Neural progenitor cell (in vitro differentiated cells): ENCODE measurements around the gene SPIRE2. TPM values are rescaled to one million over a fixed set of nuclear protein-coding genes. Genes with fewer than 3 reads are reported as not detected.

Experiments
- DNase-seq: peaks from one replicate; pipeline ENCODE4 v3.0.0-alpha.2; 2016; ENCODE audit warnings: low spot score
- H2AFZ ChIP-seq: fragments of 200-600 bp; sonication (generic); replicated peaks from 2 replicates; pipeline ENCODE4 v1.6.1; 2016; ENCODE audit warnings: antibody characterized with exemption
- H3F3A ChIP-seq: fragments of 200-600 bp; sonication (generic); 2 replicates; pipeline ENCODE4 v1.6.1; 2016; ENCODE audit warnings: antibody characterized with exemption, low read depth
- H3K27ac ChIP-seq: fragments of 200-600 bp; sonication (generic); 2 replicates; pipeline ENCODE4 v1.5.1; 2016; ENCODE audit warnings: mild to moderate bottlenecking
- H3K27me3 ChIP-seq: fragments of 200-600 bp; sonication (generic); 2 replicates; pipeline ENCODE4 v1.6.1; 2016; ENCODE audit warnings: mild to moderate bottlenecking, moderate library complexity
- H3K36me3 ChIP-seq: fragments of 200-600 bp; sonication (generic); 2 replicates; pipeline ENCODE4 v1.5.1; 2016
- H3K4me1 ChIP-seq: fragments of 200-600 bp; sonication (generic); 2 replicates; pipeline ENCODE4 v1.6.1; 2016; ENCODE audit warnings: mixed run types
- H3K4me2 ChIP-seq: fragments of 200-600 bp; sonication (generic); 2 replicates; pipeline ENCODE4 v1.6.1; 2016
- H3K4me3 ChIP-seq: fragments of 200-600 bp; sonication (generic); 2 replicates; pipeline ENCODE4 v1.5.1; 2016
- H3K79me2 ChIP-seq: fragments of 200-600 bp; sonication (generic); 2 replicates; pipeline ENCODE4 v1.6.1; 2016; ENCODE audit warnings: low read depth
- H3K9ac ChIP-seq: fragments of 200-600 bp; sonication (generic); 2 replicates; pipeline ENCODE4 v1.6.1; 2016
- H3K9me3 ChIP-seq: fragments of 200-600 bp; sonication (generic); 2 replicates; pipeline ENCODE4 v1.5.1; 2016; ENCODE audit warnings: low read depth
- H4K20me1 ChIP-seq: fragments of 200-600 bp; sonication (generic); 2 replicates; pipeline ENCODE4 v1.6.1; 2016; ENCODE audit warnings: low read depth
- H3K27ac Mint-ChIP-seq: 3 replicates; pipeline ENCODE4 v1.8.0; 2021; ENCODE audit warnings: mixed read lengths
- H3K27me3 Mint-ChIP-seq: 2 replicates; pipeline ENCODE4 v1.8.0; 2022; ENCODE audit warnings: low read depth, mild to moderate bottlenecking, inconsistent platforms, moderate library complexity, mixed read lengths; ENCODE audit not compliant: insufficient read depth
- H3K36me3 Mint-ChIP-seq: 3 replicates; pipeline ENCODE4 v1.8.0; 2021; ENCODE audit warnings: mixed read lengths
- H3K4me1 Mint-ChIP-seq: 3 replicates; pipeline ENCODE4 v1.8.0; 2021; ENCODE audit warnings: mixed read lengths
- H3K4me3 Mint-ChIP-seq: 3 replicates; pipeline ENCODE4 v1.8.0; 2021; ENCODE audit warnings: mild to moderate bottlenecking, moderate library complexity, mixed read lengths
- H3K9me3 Mint-ChIP-seq: 3 replicates; pipeline ENCODE4 v1.8.0; 2020; ENCODE audit warnings: mixed read lengths
- EZH2 ChIP-seq: fragments of 200-600 bp; sonication (generic); IDR thresholded peaks from 2 replicates; pipeline ENCODE4 v1.6.1; 2017; ENCODE audit warnings: antibody characterized with exemption, mild to moderate bottlenecking, moderate library complexity
- EZH2phosphoT487 ChIP-seq: fragments of 200-600 bp; sonication (generic); IDR thresholded peaks from 2 replicates; pipeline ENCODE4 v1.6.1; 2017; ENCODE audit warnings: antibody characterized with exemption
- total RNA-seq: library from RNA; depleted of rRNA; stranded (reverse); fragments of >200 nt; gene quantifications from 2 replicates; pipeline ENCODE4 v1.2.3, GENCODE V29; 2015; ENCODE audit warnings: low replicate concordance
- TF ChIP-seq, protein P1 (sequence below): fragments of 200-600 bp; sonication (generic); IDR thresholded peaks from 2 replicates; pipeline ENCODE4 v1.5.1; 2017; ENCODE audit warnings: antibody characterized with exemption, mild to moderate bottlenecking

The SPIRE2 gene
- total RNA-seq, 1 donor from 2014 or later = 6.5 TPM

- Histone ChIP-seq H3K9me3 (no peaks in the 10 kb centered on the region), H3K4me3 (no peak overlapping the region), H3K36me3 (no peaks in the 10 kb centered on the region), H3K27ac (no peak overlapping the region), H3K4me1 (no peaks in the 10 kb centered on the region), H3K79me2 (no peaks in the 10 kb centered on the region), H4K20me1 (no peaks in the 10 kb centered on the region), H3K27me3 (no peaks in the 10 kb centered on the region), H3K9ac (no peak overlapping the region), H2AFZ (no peak overlapping the region), H3K4me2 (no peak overlapping the region), H3F3A (no peaks in the 10 kb centered on the region)
- no peak overlapping the region for H3K27ac Mint-ChIP-seq
- peaks cover 6% of the 10 kb centered on the region for H3K4me1 Mint-ChIP-seq
- peaks cover 7% of the 10 kb centered on the region for H3K27me3 Mint-ChIP-seq
- no peaks in the 10 kb centered on the region for H3K9me3 Mint-ChIP-seq
- peaks cover 2% of the 10 kb centered on the region for H3K36me3 Mint-ChIP-seq
- TF ChIP-seq, protein P1, sequence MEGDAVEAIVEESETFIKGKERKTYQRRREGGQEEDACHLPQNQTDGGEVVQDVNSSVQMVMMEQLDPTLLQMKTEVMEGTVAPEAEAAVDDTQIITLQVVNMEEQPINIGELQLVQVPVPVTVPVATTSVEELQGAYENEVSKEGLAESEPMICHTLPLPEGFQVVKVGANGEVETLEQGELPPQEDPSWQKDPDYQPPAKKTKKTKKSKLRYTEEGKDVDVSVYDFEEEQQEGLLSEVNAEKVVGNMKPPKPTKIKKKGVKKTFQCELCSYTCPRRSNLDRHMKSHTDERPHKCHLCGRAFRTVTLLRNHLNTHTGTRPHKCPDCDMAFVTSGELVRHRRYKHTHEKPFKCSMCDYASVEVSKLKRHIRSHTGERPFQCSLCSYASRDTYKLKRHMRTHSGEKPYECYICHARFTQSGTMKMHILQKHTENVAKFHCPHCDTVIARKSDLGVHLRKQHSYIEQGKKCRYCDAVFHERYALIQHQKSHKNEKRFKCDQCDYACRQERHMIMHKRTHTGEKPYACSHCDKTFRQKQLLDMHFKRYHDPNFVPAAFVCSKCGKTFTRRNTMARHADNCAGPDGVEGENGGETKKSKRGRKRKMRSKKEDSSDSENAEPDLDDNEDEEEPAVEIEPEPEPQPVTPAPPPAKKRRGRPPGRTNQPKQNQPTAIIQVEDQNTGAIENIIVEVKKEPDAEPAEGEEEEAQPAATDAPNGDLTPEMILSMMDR = no peak
- DNase-seq = no peak
- no peak overlapping the region for H3K4me3 Mint-ChIP-seq
Observed at GRCh38 chr16:89843409-89844350, 15.4 kb downstream of the SPIRE2 start.

DNA sequence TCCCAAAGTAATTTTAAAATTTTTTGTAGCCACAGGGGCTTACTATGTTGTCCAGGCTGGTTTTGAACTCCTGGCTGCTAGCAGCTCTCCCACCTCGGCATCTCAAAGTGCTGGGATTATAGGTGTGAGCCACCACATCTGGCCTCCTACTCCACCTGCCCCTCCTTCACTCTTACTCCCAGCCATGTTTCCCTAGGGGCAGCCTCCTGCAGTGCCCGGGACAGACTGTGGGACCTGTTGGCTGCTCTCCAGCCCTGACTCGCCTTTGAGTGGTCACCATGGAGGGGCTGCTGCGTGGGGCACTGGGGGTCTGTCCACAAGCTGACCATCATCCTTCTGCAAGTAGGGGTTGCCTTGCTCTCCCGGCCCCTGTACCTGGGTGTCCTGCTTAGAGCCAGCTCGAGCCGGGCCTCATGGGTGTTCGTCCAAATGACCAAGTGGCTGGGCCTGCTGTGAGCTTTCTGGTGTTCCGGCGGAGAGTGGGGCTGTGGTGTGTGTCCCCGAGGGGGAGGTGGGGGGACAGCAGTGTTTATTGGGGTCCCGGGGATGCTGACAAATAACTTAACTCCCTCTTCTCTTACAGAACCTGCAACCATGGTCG is 16.6 kb downstream of the SPIRE2 start:
- peaks cover 4% of the 10 kb centered on the region for H3K4me1 Mint-ChIP-seq

DNA sequence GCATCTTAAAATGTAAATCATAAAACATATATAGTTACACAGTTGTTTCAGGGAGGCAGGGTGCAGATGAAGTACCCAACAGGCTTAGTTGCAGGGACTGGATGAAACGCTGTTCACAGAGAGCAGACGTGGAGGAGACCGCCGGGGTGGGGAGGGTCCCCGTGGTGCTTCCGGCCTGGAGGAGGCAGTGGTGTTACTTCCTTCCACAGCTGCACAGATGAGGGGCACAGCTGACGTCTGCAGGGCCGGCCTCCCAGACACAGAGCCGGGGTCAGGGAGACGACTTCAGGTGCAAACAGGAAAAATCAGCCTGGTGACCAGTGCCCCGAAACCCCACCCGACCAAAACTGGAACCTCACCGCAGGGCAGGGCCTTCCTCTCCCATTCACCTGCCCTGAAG is 17.1 kb downstream of the SPIRE2 start:
- Histone ChIP-seq H3F3A (no peaks in the 10 kb centered on the region), H3K9me3 (no peaks in the 10 kb centered on the region), H3K27me3 (no peaks in the 10 kb centered on the region), H3K9ac (no peak overlapping the region), H3K27ac (no peak overlapping the region), H4K20me1 (no peaks in the 10 kb centered on the region), H3K4me2 (no peak overlapping the region), H2AFZ (no peak overlapping the region), H3K79me2 (no peaks in the 10 kb centered on the region), H3K36me3 (no peaks in the 10 kb centered on the region), H3K4me3 (no peak overlapping the region), H3K4me1 (no peaks in the 10 kb centered on the region)
- H3K9me3 Mint-ChIP-seq = no peaks in the 10 kb centered on the region
- H3K27me3 Mint-ChIP-seq = peaks cover 8% of the 10 kb centered on the region
- H3K27ac Mint-ChIP-seq = no peak overlapping the region
- no peak for TF ChIP-seq EZH2phosphoT487
- TF ChIP-seq EZH2 = no peak
- TF ChIP-seq, protein P1 = no peak
- peaks cover 4% of the 10 kb centered on the region for H3K36me3 Mint-ChIP-seq
- no peak overlapping the region for H3K4me3 Mint-ChIP-seq
- peaks cover 4% of the 10 kb centered on the region for H3K4me1 Mint-ChIP-seq
- no peak for DNase-seq

More for the DNA sequence above, 16.6 kb downstream of the SPIRE2 start:
- Histone ChIP-seq H4K20me1 (no peaks in the 10 kb centered on the region), H3K4me2 (no peak overlapping the region), H3K4me1 (no peaks in the 10 kb centered on the region), H3K9me3 (no peaks in the 10 kb centered on the region), H3K79me2 (no peaks in the 10 kb centered on the region), H2AFZ (no peak overlapping the region), H3K27me3 (no peaks in the 10 kb centered on the region), H3K36me3 (no peaks in the 10 kb centered on the region), H3K9ac (no peak overlapping the region), H3K4me3 (no peak overlapping the region), H3K27ac (no peak overlapping the region), H3F3A (no peaks in the 10 kb centered on the region)
- peaks cover 4% of the 10 kb centered on the region for H3K36me3 Mint-ChIP-seq
- TF ChIP-seq EZH2 = no peak
- no peak for TF ChIP-seq EZH2phosphoT487
- TF ChIP-seq, protein P1 = no peak
- H3K27ac Mint-ChIP-seq = no peak overlapping the region
- H3K9me3 Mint-ChIP-seq = no peaks in the 10 kb centered on the region
- peaks cover 8% of the 10 kb centered on the region for H3K27me3 Mint-ChIP-seq
- no peak overlapping the region for H3K4me3 Mint-ChIP-seq
- DNase-seq = no peak
